ENCODE data around the gene CYFIP2. TPM values are rescaled to one million over a fixed set of nuclear protein-coding genes. Genes with fewer than 3 reads are reported as not detected.

The CYFIP2 gene
- polyA plus RNA-seq, 1 donor (not counting 4 experiments of a cell fraction or from before 2014, with no cell fraction given) = 0.62 TPM

DNA sequence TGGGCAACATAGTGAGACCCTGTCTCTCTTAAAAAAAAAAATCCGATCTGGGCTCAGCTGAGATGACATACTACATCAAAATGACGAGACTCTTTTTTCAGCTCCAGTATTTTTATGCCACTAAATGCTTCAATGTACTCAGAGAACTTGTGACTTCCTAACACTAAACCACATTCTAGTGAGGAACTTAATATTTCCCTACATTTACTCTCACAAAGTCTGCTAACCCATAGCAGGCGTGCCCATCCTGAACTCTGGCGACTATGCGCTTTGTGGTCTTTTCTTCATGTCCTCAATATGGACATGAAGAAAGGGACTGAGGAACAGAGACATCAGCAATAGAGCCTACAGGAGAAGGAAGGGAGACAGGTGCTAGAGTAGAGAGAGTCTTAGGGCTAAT lies 44.0 kb upstream of the CYFIP2 start:
- Histone ChIP-seq H3K9me1 (ENCODE audit: control insufficient read depth, extremely low read depth, insufficient read depth, low read length) (no peaks in the 10 kb centered on the region), H3K27me3 (ENCODE audit: control insufficient read depth, extremely low read depth, insufficient read depth, low read length) (no peaks in the 10 kb centered on the region), H3K36me3 (ENCODE audit: control insufficient read depth in 2 of 2, extremely low read depth in 1 of 2, insufficient read depth in 2 of 2, low read length in 2 of 2) (no peaks in the 10 kb centered on the region), H4K20me1 (ENCODE audit: control insufficient read depth, extremely low read depth, insufficient read depth, low read length) (no peaks in the 10 kb centered on the region), H2AFZ (ENCODE audit: control insufficient read depth, low read length) (no peak overlapping the region), H3K27ac (ENCODE audit: control insufficient read depth, insufficient read depth, low read length) (no peak overlapping the region), H3K4me1 (ENCODE audit: control insufficient read depth, extremely low read depth, insufficient read depth, low read length) (no peaks in the 10 kb centered on the region), H3K4me3 (ENCODE audit: control insufficient read depth in 2 of 3, extremely low read depth in 1 of 3, insufficient read depth in 2 of 3, low read depth in 1 of 3, low read length in 3 of 3) (no peak overlapping the region), H3K9ac (ENCODE audit: control insufficient read depth, extremely low read depth, insufficient read depth, low read length) (no peak overlapping the region), H3K79me2 (ENCODE audit: control insufficient read depth, insufficient read depth, low read length) (no peaks in the 10 kb centered on the region), H3K9me3 (ENCODE audit: control insufficient read depth, low read depth, low read length) (no peaks in the 10 kb centered on the region), H3K4me2 (ENCODE audit: control insufficient read depth, extremely low read depth, insufficient read depth, low read depth, low read length) (no peak overlapping the region)
- FAIRE-seq (no peak), DNase-seq (ENCODE audit: low read depth, low spot score) (no peak)
- TF ChIP-seq, protein P1, sequence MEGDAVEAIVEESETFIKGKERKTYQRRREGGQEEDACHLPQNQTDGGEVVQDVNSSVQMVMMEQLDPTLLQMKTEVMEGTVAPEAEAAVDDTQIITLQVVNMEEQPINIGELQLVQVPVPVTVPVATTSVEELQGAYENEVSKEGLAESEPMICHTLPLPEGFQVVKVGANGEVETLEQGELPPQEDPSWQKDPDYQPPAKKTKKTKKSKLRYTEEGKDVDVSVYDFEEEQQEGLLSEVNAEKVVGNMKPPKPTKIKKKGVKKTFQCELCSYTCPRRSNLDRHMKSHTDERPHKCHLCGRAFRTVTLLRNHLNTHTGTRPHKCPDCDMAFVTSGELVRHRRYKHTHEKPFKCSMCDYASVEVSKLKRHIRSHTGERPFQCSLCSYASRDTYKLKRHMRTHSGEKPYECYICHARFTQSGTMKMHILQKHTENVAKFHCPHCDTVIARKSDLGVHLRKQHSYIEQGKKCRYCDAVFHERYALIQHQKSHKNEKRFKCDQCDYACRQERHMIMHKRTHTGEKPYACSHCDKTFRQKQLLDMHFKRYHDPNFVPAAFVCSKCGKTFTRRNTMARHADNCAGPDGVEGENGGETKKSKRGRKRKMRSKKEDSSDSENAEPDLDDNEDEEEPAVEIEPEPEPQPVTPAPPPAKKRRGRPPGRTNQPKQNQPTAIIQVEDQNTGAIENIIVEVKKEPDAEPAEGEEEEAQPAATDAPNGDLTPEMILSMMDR (optimal IDR thresholded peaks at IDR 0.05 in 1 of 3, IDR thresholded peaks at IDR 0.05 in 1 of 3, conservative IDR thresholded peaks at IDR 0.05 in 1 of 3; ENCODE audit: extremely low read depth in 1 of 3, insufficient read depth in 2 of 3, low read length in 3 of 3) = no peak
- no peak for TF ChIP-seq EZH2 (IDR thresholded peaks at IDR 0.05; ENCODE audit: low read length)
- dilution Hi-C loops (cut with MboI; ENCODE audit: extremely low pct_ligation_motif_present, low sequenced_read_pairs) = no loop called here

DNA sequence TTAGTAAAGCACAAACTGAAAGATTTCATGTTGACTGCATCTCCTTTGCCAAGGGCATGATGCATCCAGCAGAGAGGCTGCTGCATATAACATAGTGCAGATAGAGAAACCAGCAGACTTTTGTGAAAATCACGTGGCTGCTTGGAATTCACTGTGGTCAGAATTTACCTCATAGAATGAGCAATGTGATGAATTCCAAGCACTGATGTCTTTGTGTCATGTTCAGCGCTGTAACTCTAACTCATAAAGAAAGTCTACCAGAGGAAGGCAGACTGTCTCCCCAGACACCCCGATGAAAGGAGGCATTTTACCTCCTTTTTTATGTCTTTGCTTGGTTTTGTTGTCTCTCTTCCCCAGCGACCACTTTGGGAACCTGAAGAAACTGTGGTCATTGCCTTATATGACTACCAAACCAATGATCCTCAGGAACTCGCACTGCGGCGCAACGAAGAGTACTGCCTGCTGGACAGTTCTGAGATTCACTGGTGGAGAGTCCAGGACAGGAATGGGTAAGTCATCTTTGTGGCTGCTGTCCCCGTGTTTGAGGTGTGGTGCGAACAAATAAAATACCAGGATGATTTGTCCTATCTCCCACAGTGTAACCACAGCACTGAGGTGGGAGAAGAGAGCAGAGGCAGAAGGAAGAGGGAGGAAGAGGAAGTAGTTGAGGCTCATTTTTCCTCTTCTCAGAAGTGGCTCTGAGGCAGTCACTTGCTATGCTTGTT lies 43.3 kb upstream of the CYFIP2 start:
- DNase-seq (ENCODE audit: low read depth, low spot score) = no peak
- no peaks in the 10 kb centered on the region for H3K27me3 ChIP-seq (ENCODE audit: control insufficient read depth, extremely low read depth, insufficient read depth, low read length)
- no peaks in the 10 kb centered on the region for H3K4me1 ChIP-seq (ENCODE audit: control insufficient read depth, extremely low read depth, insufficient read depth, low read length)
- H2AFZ ChIP-seq (ENCODE audit: control insufficient read depth, low read length) = no peak overlapping the region
- FAIRE-seq = no peak
- H3K79me2 ChIP-seq (ENCODE audit: control insufficient read depth, insufficient read depth, low read length) = no peaks in the 10 kb centered on the region
- no peaks in the 10 kb centered on the region for H3K9me1 ChIP-seq (ENCODE audit: control insufficient read depth, extremely low read depth, insufficient read depth, low read length)
- H3K27ac ChIP-seq (ENCODE audit: control insufficient read depth, insufficient read depth, low read length) = no peak overlapping the region
- no peaks in the 10 kb centered on the region for H3K36me3 ChIP-seq (ENCODE audit: control insufficient read depth in 2 of 2, extremely low read depth in 1 of 2, insufficient read depth in 2 of 2, low read length in 2 of 2)
- H4K20me1 ChIP-seq (ENCODE audit: control insufficient read depth, extremely low read depth, insufficient read depth, low read length) = no peaks in the 10 kb centered on the region
- dilution Hi-C loops (cut with MboI; ENCODE audit: extremely low pct_ligation_motif_present, low sequenced_read_pairs) = no loop called here
- TF ChIP-seq, protein P1 (optimal IDR thresholded peaks at IDR 0.05 in 1 of 3, IDR thresholded peaks at IDR 0.05 in 1 of 3, conservative IDR thresholded peaks at IDR 0.05 in 1 of 3; ENCODE audit: extremely low read depth in 1 of 3, insufficient read depth in 2 of 3, low read length in 3 of 3) = no peak
- no peak overlapping the region for H3K4me2 ChIP-seq (ENCODE audit: control insufficient read depth, extremely low read depth, insufficient read depth, low read depth, low read length)
- H3K9ac ChIP-seq (ENCODE audit: control insufficient read depth, extremely low read depth, insufficient read depth, low read length) = no peak overlapping the region
- H3K9me3 ChIP-seq (ENCODE audit: control insufficient read depth, low read depth, low read length) = no peaks in the 10 kb centered on the region
- no peak overlapping the region for H3K4me3 ChIP-seq (ENCODE audit: control insufficient read depth in 2 of 3, extremely low read depth in 1 of 3, insufficient read depth in 2 of 3, low read depth in 1 of 3, low read length in 3 of 3)
